Esophagus squamous epithelium (tissue), 4 donors: Measurements from ENCODE around the gene ECI1.
"Not testable (repeated sequence)": the region's sequence is repeated elsewhere in the genome, so short reads cannot be mapped to it uniquely, and the experiment has no call there.

ENCODE experiments used
- CTCF ChIP-seq, 6 experiments: fragments of 450-650 bp in 4 of 6; fragments of 200-600 bp in 2 of 6; sonication (generic) in 2 of 6; IDR thresholded peaks; one replicate each; pipeline ENCODE4 v1.5.1; 2016 to 2019; ENCODE audit warnings: antibody characterized with exemption in 6 of 6, mild to moderate bottlenecking in 4 of 6, moderate library complexity in 4 of 6
- POLR2A ChIP-seq, 4 donors: fragments of 450-650 bp; IDR thresholded peaks; one replicate each; pipeline ENCODE4 v1.6.1; 2017; ENCODE audit warnings: antibody characterized with exemption in 4 of 4, mild to moderate bottlenecking in 4 of 4, moderate library complexity in 3 of 4

GRCh38 chr16:2267505-2267912 lies 16.1 kb upstream of the ECI1 start:
- TF ChIP-seq POLR2A, CTCF (IDR thresholded peaks at IDR 0.05): not testable (repeated sequence)
